MM.1S (cell line): ENCODE results near the gene ANKRD9.

ENCODE experiments used
- DNase-seq: peaks from one replicate; pipeline ENCODE4 v3.0.0-alpha.2; 2015
- H2AFZ ChIP-seq: fragments of 300-600 bp; sonication (generic); 2 replicates; pipeline ENCODE4 v1.6.0; 2016; ENCODE audit warnings: antibody characterized with exemption, low read length
- H3F3A ChIP-seq: fragments of 300-600 bp; sonication (generic); 2 replicates; pipeline ENCODE4 v1.6.1; 2016; ENCODE audit warnings: mild to moderate bottlenecking, antibody characterized with exemption, low read length, moderate library complexity, mixed read lengths; ENCODE audit not compliant: insufficient read depth
- H3K27ac ChIP-seq: fragments of 300-600 bp; sonication (generic); 2 replicates; pipeline ENCODE4 v1.5.1; 2016; ENCODE audit warnings: mild to moderate bottlenecking, low read length
- H3K27me3 ChIP-seq: fragments of 300-600 bp; sonication (generic); replicated peaks from 2 replicates; pipeline ENCODE4 v1.6.0; 2016; ENCODE audit warnings: low read length; ENCODE audit not compliant: insufficient read depth
- H3K36me3 ChIP-seq: fragments of 300-600 bp; sonication (generic); replicated peaks from 2 replicates; pipeline ENCODE4 v1.6.1; 2016; ENCODE audit warnings: mild to moderate bottlenecking, low read length, mixed read lengths; ENCODE audit not compliant: insufficient read depth
- H3K4me1 ChIP-seq: fragments of 300-600 bp; sonication (generic); 2 replicates; pipeline ENCODE4 v1.6.1; 2016; ENCODE audit warnings: low read length, mixed read lengths
- H3K4me2 ChIP-seq: fragments of 300-600 bp; sonication (generic); 2 replicates; pipeline ENCODE4 v1.6.0; 2016; ENCODE audit warnings: low read depth, low read length
- H3K4me3 ChIP-seq: fragments of 300-600 bp; sonication (generic); 2 replicates; pipeline ENCODE4 v1.5.1; 2016; ENCODE audit warnings: low read length, mixed read lengths
- H3K79me2 ChIP-seq: fragments of 300-600 bp; sonication (generic); 2 replicates; pipeline ENCODE4 v1.6.1; 2016; ENCODE audit warnings: mixed run types, low read length, mixed read lengths
- H3K9ac ChIP-seq: fragments of 300-600 bp; sonication (generic); 2 replicates; pipeline ENCODE4 v1.6.1; 2016; ENCODE audit warnings: low read length, mixed read lengths
- H3K9me2 ChIP-seq: fragments of 300-600 bp; sonication (generic); replicated peaks from 2 replicates; pipeline ENCODE4 v1.6.1; 2016; ENCODE audit warnings: mild to moderate bottlenecking, low read length, mixed read lengths; ENCODE audit not compliant: insufficient read depth
- H3K9me3 ChIP-seq: fragments of 300-600 bp; sonication (generic); replicated peaks from 2 replicates; pipeline ENCODE4 v1.6.1; 2016; ENCODE audit warnings: mild to moderate bottlenecking, low read length, mixed read lengths; ENCODE audit not compliant: insufficient read depth
- H4K20me1 ChIP-seq: fragments of 300-600 bp; sonication (generic); 2 replicates; pipeline ENCODE4 v1.6.1; 2016; ENCODE audit warnings: mild to moderate bottlenecking, low read length, moderate library complexity, mixed read lengths; ENCODE audit not compliant: insufficient read depth
- EZH2 ChIP-seq: fragments of 300-600 bp; sonication (generic); optimal IDR thresholded peaks from 2 replicates; pipeline ENCODE3; 2017; ENCODE audit warnings: low read depth, mild to moderate bottlenecking, antibody characterized with exemption, low read length, mixed read lengths
- EZH2phosphoT487 ChIP-seq: fragments of 300-600 bp; sonication (generic); IDR thresholded peaks from 2 replicates; pipeline ENCODE4 v1.6.1; 2018; ENCODE audit warnings: antibody characterized with exemption, low read length
- TF ChIP-seq, protein P1 (sequence below): fragments of 300-600 bp; sonication (generic); IDR thresholded peaks from 2 replicates; pipeline ENCODE4 v1.5.1; 2016; ENCODE audit warnings: antibody characterized with exemption, low read length, mixed read lengths

The ANKRD9 gene

DNA sequence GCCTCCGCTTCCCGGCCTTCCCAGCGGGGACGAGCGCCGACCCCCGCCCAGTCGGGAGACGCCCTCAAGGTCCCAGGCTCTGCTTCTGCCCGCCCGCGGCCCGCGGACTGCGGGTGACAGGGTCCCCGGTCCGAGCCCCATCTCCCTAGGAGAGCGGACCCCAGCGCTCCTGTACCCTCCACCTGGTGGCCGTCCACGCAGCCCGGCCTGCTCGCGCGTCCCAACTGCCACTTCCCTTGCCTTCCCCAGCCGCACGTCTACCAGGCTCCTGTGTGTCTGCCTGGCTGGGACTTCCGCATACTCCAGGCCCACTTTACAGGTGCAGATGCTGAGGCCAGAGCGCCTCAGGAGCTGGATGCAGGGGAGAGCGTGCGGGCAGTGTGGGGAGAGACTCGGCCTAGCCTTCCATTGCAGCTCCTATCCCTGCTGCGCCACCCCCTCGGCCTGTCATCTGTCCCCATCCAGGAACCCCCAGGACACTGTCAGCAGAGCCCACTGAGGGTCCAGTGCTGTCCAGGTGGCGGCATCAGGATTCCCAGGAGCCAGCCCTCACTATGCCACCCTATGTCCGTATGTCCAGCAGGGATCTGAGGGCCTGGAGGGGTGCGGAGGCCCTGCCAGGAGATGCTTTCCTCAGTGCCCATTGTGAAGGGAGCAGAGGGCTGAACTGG is 8.0 kb upstream of the ANKRD9 start:
- Histone ChIP-seq H3K4me3 (no peak overlapping the region), H3K9me2 (no peaks in the 10 kb centered on the region), H3K9me3 (no peaks in the 10 kb centered on the region), H3K9ac (no peak overlapping the region), H3K27ac (no peak overlapping the region), H3K27me3 (no peaks in the 10 kb centered on the region), H3K4me1 (no peaks in the 10 kb centered on the region), H3F3A (no peaks in the 10 kb centered on the region), H3K79me2 (no peaks in the 10 kb centered on the region), H3K4me2 (no peak overlapping the region), H3K36me3 (no peaks in the 10 kb centered on the region), H2AFZ (no peak overlapping the region), H4K20me1 (no peaks in the 10 kb centered on the region)
- TF ChIP-seq EZH2phosphoT487 (no peak), EZH2 (no peak)
- TF ChIP-seq, protein P1, sequence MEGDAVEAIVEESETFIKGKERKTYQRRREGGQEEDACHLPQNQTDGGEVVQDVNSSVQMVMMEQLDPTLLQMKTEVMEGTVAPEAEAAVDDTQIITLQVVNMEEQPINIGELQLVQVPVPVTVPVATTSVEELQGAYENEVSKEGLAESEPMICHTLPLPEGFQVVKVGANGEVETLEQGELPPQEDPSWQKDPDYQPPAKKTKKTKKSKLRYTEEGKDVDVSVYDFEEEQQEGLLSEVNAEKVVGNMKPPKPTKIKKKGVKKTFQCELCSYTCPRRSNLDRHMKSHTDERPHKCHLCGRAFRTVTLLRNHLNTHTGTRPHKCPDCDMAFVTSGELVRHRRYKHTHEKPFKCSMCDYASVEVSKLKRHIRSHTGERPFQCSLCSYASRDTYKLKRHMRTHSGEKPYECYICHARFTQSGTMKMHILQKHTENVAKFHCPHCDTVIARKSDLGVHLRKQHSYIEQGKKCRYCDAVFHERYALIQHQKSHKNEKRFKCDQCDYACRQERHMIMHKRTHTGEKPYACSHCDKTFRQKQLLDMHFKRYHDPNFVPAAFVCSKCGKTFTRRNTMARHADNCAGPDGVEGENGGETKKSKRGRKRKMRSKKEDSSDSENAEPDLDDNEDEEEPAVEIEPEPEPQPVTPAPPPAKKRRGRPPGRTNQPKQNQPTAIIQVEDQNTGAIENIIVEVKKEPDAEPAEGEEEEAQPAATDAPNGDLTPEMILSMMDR, result no peak
- no peak for DNase-seq

DNA sequence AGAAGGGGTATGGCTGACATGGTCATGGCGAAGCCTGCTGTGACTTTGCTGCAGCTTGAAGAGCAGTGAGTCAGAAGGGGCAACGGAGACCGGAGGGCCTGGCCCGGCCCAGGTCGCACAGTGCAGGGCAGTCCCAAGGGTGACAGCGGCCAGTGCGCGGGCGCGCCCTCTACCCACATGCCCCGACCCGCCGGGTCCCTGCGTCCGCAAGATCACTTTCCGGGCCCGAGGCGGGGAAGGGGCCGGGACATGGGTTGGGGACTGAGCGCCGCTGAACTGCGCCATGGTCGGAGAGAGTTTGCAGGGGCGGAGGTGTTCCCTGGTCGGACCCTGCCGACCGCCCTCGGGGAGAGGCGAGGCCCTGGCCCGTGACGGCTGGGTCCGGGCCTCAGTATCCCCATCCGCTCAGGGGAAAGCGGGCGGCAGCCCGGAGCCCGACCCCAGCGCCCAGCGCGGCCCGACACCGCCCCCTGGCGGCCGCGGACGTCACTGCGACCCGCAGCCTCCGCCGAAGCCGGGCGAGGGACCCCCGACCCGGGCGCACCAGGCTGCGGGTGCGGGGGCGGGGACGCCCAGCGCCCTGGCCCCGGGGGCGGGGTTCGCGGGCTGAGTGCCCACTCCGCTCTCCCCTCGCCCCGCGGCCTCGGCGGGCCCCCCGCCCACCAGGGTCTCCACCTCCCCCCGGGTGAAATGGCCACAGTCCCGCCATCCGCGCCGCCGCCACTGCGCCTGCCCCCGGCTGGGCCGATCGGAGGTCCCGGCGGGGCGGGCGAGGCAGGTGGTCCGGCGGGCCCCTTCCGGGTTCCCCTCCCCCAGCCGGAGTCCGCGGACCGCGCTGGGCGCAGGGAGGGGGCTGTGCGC is 7.2 kb upstream of the ANKRD9 start:
- H3K9me3 ChIP-seq, result no peaks in the 10 kb centered on the region
- no peaks in the 10 kb centered on the region for H3K27me3 ChIP-seq
- no peak overlapping the region for H3K9ac ChIP-seq
- H3K4me3 ChIP-seq, result peak overlapping the region; percentile 41
- peak overlapping the region; percentile 54 for H3K4me2 ChIP-seq
- H3K79me2 ChIP-seq, result no peaks in the 10 kb centered on the region
- H2AFZ ChIP-seq, result 0 out of 2 replicates have a peak overlapping the region, but pooled peaks have one; percentile 35
- no peak for DNase-seq
- H3K9me2 ChIP-seq, result no peaks in the 10 kb centered on the region
- no peak overlapping the region for H3K27ac ChIP-seq
- H3K36me3 ChIP-seq, result no peaks in the 10 kb centered on the region
- H3F3A ChIP-seq, result no peaks in the 10 kb centered on the region
- no peaks in the 10 kb centered on the region for H4K20me1 ChIP-seq
- no peaks in the 10 kb centered on the region for H3K4me1 ChIP-seq
- TF ChIP-seq EZH2phosphoT487 (no peak), EZH2 (no peak)
- TF ChIP-seq, protein P1, result peak; percentile 37

DNA sequence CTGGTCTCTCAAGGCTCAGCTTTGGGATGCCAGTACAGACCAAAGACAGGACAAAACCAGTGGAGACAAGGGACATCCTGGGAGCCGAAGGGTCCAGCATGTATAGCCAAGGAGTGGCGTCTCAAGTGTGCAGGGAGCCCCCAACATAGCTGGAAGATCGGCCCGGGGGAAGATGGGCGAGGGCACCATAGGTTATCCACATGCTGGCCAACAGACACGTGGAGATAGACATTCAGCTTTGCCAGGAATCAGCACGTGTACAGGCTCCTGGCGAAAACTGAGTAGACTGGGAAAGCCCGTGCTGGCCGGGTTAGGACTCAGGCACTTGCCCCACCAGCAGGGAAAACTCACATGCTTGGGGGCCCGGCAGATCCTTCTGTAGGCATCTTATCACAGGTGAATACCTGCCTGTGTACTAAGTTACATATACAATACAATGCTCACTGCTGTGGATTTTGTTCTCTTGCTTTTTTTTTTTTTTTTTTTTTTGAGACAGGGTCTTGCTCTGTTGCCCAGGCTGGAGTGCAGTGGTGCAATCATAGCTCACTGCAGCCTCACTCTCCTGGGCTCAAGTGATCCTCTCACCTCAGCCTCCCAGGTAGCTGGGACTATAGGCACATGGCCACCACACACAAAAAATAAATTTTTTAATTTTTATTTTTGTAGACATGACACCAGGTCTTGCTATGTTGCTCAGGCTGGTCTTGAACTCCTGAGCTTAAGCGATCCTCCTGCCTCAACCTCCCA is 5.6 kb upstream of the ANKRD9 start:
- H3K79me2 ChIP-seq, result no peaks in the 10 kb centered on the region
- no peaks in the 10 kb centered on the region for H3K9me2 ChIP-seq
- no peak overlapping the region for H2AFZ ChIP-seq
- H3K4me2 ChIP-seq, result no peak overlapping the region
- no peaks in the 10 kb centered on the region for H3K4me1 ChIP-seq
- no peak for TF ChIP-seq EZH2
- no peak for TF ChIP-seq EZH2phosphoT487
- TF ChIP-seq, protein P1, result no peak
- no peak for DNase-seq
- no peak overlapping the region for H3K4me3 ChIP-seq
- H3K9ac ChIP-seq, result no peak overlapping the region
- no peaks in the 10 kb centered on the region for H4K20me1 ChIP-seq
- no peaks in the 10 kb centered on the region for H3K27me3 ChIP-seq
- no peaks in the 10 kb centered on the region for H3F3A ChIP-seq
- H3K27ac ChIP-seq, result no peak overlapping the region
- no peaks in the 10 kb centered on the region for H3K36me3 ChIP-seq
- H3K9me3 ChIP-seq, result no peaks in the 10 kb centered on the region
